AG09319 (cell line): ENCODE data around the gene ANKRD23.

Source experiments
- DNase-seq: peaks from one replicate; pipeline ENCODE4 v3.0.0-alpha.2; 2010; ENCODE audit warnings: low read depth; ENCODE audit errors: extremely low read depth
- CTCF ChIP-seq: IDR thresholded peaks from 2 replicates; pipeline ENCODE4 v1.5.1; 2011; ENCODE audit warnings: low read depth, mild to moderate bottlenecking, inconsistent platforms, low read length, moderate library complexity

The ANKRD23 gene

GRCh38 chr2:96885432-96886347 is 41.9 kb upstream of the ANKRD23 start:
- no peak for DNase-seq
- no peak for TF ChIP-seq CTCF

- TF ChIP-seq CTCF = no peak
- no peak for DNase-seq
Observed at GRCh38 chr2:96884299-96885094, 40.7 kb upstream of the ANKRD23 start.

GRCh38 chr2:96883306-96883705 is 39.5 kb upstream of the ANKRD23 start:
- DNase-seq = no peak
- TF ChIP-seq CTCF = no peak

GRCh38 chr2:96882906-96883305 is 39.1 kb upstream of the ANKRD23 start:
- DNase-seq = no peak
- no peak for TF ChIP-seq CTCF

- TF ChIP-seq CTCF = no peak
- no peak for DNase-seq
Observed at GRCh38 chr2:96882230-96882629, 38.4 kb upstream of the ANKRD23 start.

GRCh38 chr2:96881349-96882195 is 37.8 kb upstream of the ANKRD23 start:
- no peak for DNase-seq
- no peak for TF ChIP-seq CTCF
